ENCODE results near the gene ARHGAP24.

- TF ChIP-seq CTCF (IDR thresholded peaks at IDR 0.05) (no peak), POLR2A (IDR thresholded peaks at IDR 0.05) (no peak)
Measured at GRCh38 chr4:85722807-85723206, 247.9 kb downstream of the ARHGAP24 start.
